Regular cardiac myocyte (primary cell): ENCODE results near the gene RANBP3L. TPM values are rescaled to one million over a fixed set of nuclear protein-coding genes. Genes with fewer than 3 reads are reported as not detected.

ENCODE experiments used
- total RNA-seq: library from RNA; depleted of rRNA; stranded (reverse); fragments of >200 nt; gene quantifications from 2 replicates; pipeline ENCODE4 v1.2.3, GENCODE V29; 2014

The RANBP3L gene
- not detected in 2 replicates for total RNA-seq

GRCh38 chr5:36301858-36302603, at the start of gene RANBP3L:
TSS of gene RANBP3L (minus strand) at chr5:36301902. CDS start at chr5:36301416, 486 bp downstream.

GRCh38 chr5:36241631-36242533, 59.8 kb downstream of the RANBP3L start, which contains the start of gene NADK2:
TSS of gene NADK2 (minus strand) at chr5:36241925. CDS start at chr5:36241798, 127 bp downstream.

Other genes starting within 250 kb of the RANBP3L start
- not detected in 2 replicates for gene UGT3A2, start 235.0 kb downstream of the RANBP3L start, total RNA-seq
- gene LMBRD2, start 150.0 kb downstream of the RANBP3L start, total RNA-seq: 15.1 and 27.6 TPM in 2 replicates
- gene SKP2, start 149.8 kb downstream of the RANBP3L start, total RNA-seq: 33.8 and 45.8 TPM in 2 replicates
- gene NADK2, start 60.0 kb downstream of the RANBP3L start, total RNA-seq: 29.3 and 48.8 TPM in 2 replicates